ENCODE data around the gene MSTN.

MSTN gene

GRCh38 chr2:190062601-190063000 is at the start of gene MSTN:
Gene MSTN (minus strand): TSS chr2:190062729. CDS start chr2:190062596, 133 bp downstream.
- DNase-seq, result no peak

- no peak for DNase-seq
Measured at GRCh38 chr2:190111166-190111565, 48.6 kb upstream of the MSTN start.

- DNase-seq, result no peak
Measured at GRCh38 chr2:190110699-190111098, 48.2 kb upstream of the MSTN start.

GRCh38 chr2:190110131-190110530 is 47.6 kb upstream of the MSTN start:
- DNase-seq, result no peak

GRCh38 chr2:190107409-190107808 is 44.9 kb upstream of the MSTN start:
- no peak for DNase-seq

GRCh38 chr2:190106783-190107182 is 44.3 kb upstream of the MSTN start:
- no peak for DNase-seq

- no peak for DNase-seq
Measured at GRCh38 chr2:190105554-190105953, 43.0 kb upstream of the MSTN start.

GRCh38 chr2:190103144-190103543 is 40.6 kb upstream of the MSTN start:
- DNase-seq, result no peak

- DNase-seq, result no peak
Measured at GRCh38 chr2:190099890-190100697, 37.6 kb upstream of the MSTN start.

GRCh38 chr2:190098851-190099250 is 36.3 kb upstream of the MSTN start:
- no peak for DNase-seq

- DNase-seq, result no peak
Measured at GRCh38 chr2:190097115-190097514, 34.6 kb upstream of the MSTN start.

GRCh38 chr2:190094316-190094871 is 31.9 kb upstream of the MSTN start:
- DNase-seq, result no peak

GRCh38 chr2:190093793-190094192 is 31.3 kb upstream of the MSTN start:
- DNase-seq, result no peak

GRCh38 chr2:190090148-190090547 is 27.6 kb upstream of the MSTN start:
- DNase-seq, result no peak

GRCh38 chr2:190088917-190089316 is 26.4 kb upstream of the MSTN start:
- DNase-seq, result peak; percentile 38

- no peak for DNase-seq
Measured at GRCh38 chr2:190084704-190085103, 22.2 kb upstream of the MSTN start.

- no peak for DNase-seq
Measured at GRCh38 chr2:190082118-190082517, 19.6 kb upstream of the MSTN start.

GRCh38 chr2:190080527-190081049 is 18.1 kb upstream of the MSTN start:
- DNase-seq, result no peak

GRCh38 chr2:190079160-190079559 is 16.6 kb upstream of the MSTN start:
- DNase-seq, result no peak

- DNase-seq, result no peak
Measured at GRCh38 chr2:190075623-190076022, 13.1 kb upstream of the MSTN start.

GRCh38 chr2:190069936-190070696 is 7.6 kb upstream of the MSTN start:
- no peak for DNase-seq

- DNase-seq, result no peak
Measured at GRCh38 chr2:190068764-190069163, 6.2 kb upstream of the MSTN start.

- DNase-seq, result no peak
Measured at GRCh38 chr2:190065839-190066238, 3.3 kb upstream of the MSTN start.

- DNase-seq, result no peak
Measured at GRCh38 chr2:190063624-190064023, 1.1 kb upstream of the MSTN start.
